K562 (cell line): ENCODE data around the gene GON7. TPM values are rescaled to one million over a fixed set of nuclear protein-coding genes. Genes with fewer than 3 reads are reported as not detected.

ENCODE experiments used
- ATAC-seq: fragments of 200-7000 bp; cut with Tn5 transposase; 3 replicates; pipeline ENCODE4 v1.9.1; 2020; ENCODE audit warnings: moderate library complexity
- BruUV-seq: library from RNA; stranded (reverse); fragments of 400-500 nt; replicated peaks from 2 replicates; lab custom pipeline; 2021; lab: Mats Ljungman, UMichigan
- CTCF ChIA-PET: fragments of 300-600 bp; formaldehyde crosslinking; extraction: SDS; loops from one replicate; lab custom pipeline; 2021; ENCODE audit warnings: low intra/inter-chr PET ratio; lab: Yijun Ruan, JAX
- POLR2A ChIA-PET: fragments of 300-600, 350-650 bp; sonication (Branson Sonifier 250); formaldehyde crosslinking; extraction: SDS; loops from one replicate; lab custom pipeline; 2021; ENCODE audit warnings: antibody characterized with exemption, inconsistent platforms; lab: Yijun Ruan, JAX
- DNase-seq, 4 experiments: peaks; one replicate each; pipeline versions ENCODE4 v3.0.0 to v3.0.0-alpha.2; 2011 to 2018; ENCODE audit warnings: low spot score in 3 of 4, mixed read lengths in 3 of 4; ENCODE audit errors: extremely low read depth in 1 of 4
- FAIRE-seq: peaks from 2 replicates; lab custom pipeline; 2011; peaks lifted over from hg19 to GRCh38; lab: Jason Lieb, UNC
- H2AFZ ChIP-seq: 2 replicates; pipeline ENCODE4 v1.6.0; 2011; ENCODE audit warnings: low read depth, low read length, control low read depth, inconsistent platforms
- H3K27ac ChIP-seq: fragments of 200-600 bp; 3 replicates; pipeline ENCODE4 v1.8.0; 2011; ENCODE audit warnings: low read depth, mild to moderate bottlenecking, control low read depth, inconsistent platforms, low read length, moderate library complexity, mixed read lengths; ENCODE audit errors: extremely low read depth
- H3K27me3 ChIP-seq, 2 experiments: fragments of 300-600 bp in 1 of 2; 2 replicates in 1 of 2; 3 replicates in 1 of 2; pipeline versions ENCODE4 v1.6.0 to v1.8.0; 2011; ENCODE audit warnings: inconsistent platforms in 2 of 2, low read length in 2 of 2, mild to moderate bottlenecking in 1 of 2, mixed read lengths in 1 of 2, moderate library complexity in 1 of 2; ENCODE audit not compliant: control insufficient read depth in 2 of 2, insufficient read depth in 2 of 2
- H3K36me3 ChIP-seq: fragments of 300-600 bp; 3 replicates; pipeline ENCODE4 v1.8.0; 2011; ENCODE audit warnings: mild to moderate bottlenecking, low read length, inconsistent platforms; ENCODE audit not compliant: control insufficient read depth, insufficient read depth
- H3K4me1 ChIP-seq, 2 experiments: fragments of 200-600 bp in 1 of 2; replicated peaks in 1 of 2; 2 replicates in 1 of 2; 3 replicates in 1 of 2; pipeline versions ENCODE4 v1.5.1 to v1.8.0; 2011; ENCODE audit warnings: inconsistent platforms in 2 of 2, low read length in 2 of 2, mild to moderate bottlenecking in 1 of 2, mixed read lengths in 1 of 2, moderate library complexity in 1 of 2; ENCODE audit not compliant: control insufficient read depth in 2 of 2, insufficient read depth in 2 of 2
- H3K4me2 ChIP-seq: 2 replicates; pipeline ENCODE4 v1.6.1; 2011; ENCODE audit warnings: low read length, control low read depth, inconsistent platforms, mixed read lengths; ENCODE audit not compliant: insufficient read depth
- H3K4me3 ChIP-seq: fragments of 200-600 bp; sonication (generic), shearing (Covaris generic); 2 replicates; pipeline ENCODE4 v1.5.1; 2016; ENCODE audit warnings: control low read depth, inconsistent platforms
- H3K79me2 ChIP-seq: fragments of 200-600 bp; 3 replicates; pipeline ENCODE4 v1.8.0; 2011; ENCODE audit warnings: low read length, inconsistent platforms; ENCODE audit not compliant: control insufficient read depth, insufficient read depth
- H3K9ac ChIP-seq, 2 experiments: 2 replicates each; pipeline versions ENCODE4 v1.6.0 to v1.6.1; 2011; ENCODE audit warnings: low read depth in 2 of 2, low read length in 2 of 2, control low read depth in 1 of 2, inconsistent platforms in 1 of 2, mild to moderate bottlenecking in 1 of 2, mixed read lengths in 1 of 2; ENCODE audit not compliant: insufficient read depth in 1 of 2
- H3K9me1 ChIP-seq: one replicate; pipeline ENCODE4 v1.6.0; 2011; ENCODE audit warnings: inconsistent platforms, mild to moderate bottlenecking, low read length, moderate library complexity; ENCODE audit not compliant: control insufficient read depth, insufficient read depth
- H3K9me3 ChIP-seq: replicated peaks from 2 replicates; pipeline ENCODE4 v1.5.1; 2011; ENCODE audit warnings: low read depth, low read length, inconsistent platforms; ENCODE audit not compliant: control insufficient read depth, insufficient read depth
- H4K20me1 ChIP-seq: replicated peaks from 2 replicates; pipeline ENCODE4 v1.6.1; 2011; ENCODE audit warnings: low read length, inconsistent platforms, mixed read lengths; ENCODE audit not compliant: control insufficient read depth, insufficient read depth
- FOXP4 ChIP-seq: sonication (generic); formaldehyde crosslinking; IDR thresholded peaks from 2 replicates; pipeline ENCODE4 v1.8.0; 2022; ENCODE audit warnings: mild to moderate bottlenecking, missing genetic modification reagents, borderline replicate concordance
- ZBTB40 ChIP-seq, 2 experiments: fragments of 450-650 bp in 1 of 2; sonication (generic) in 1 of 2; formaldehyde crosslinking in 1 of 2; IDR thresholded peaks; 2 replicates each; pipeline versions ENCODE4 v1.7.1 to v1.9.0; 2016 to 2022; ENCODE audit warnings: inconsistent platforms in 1 of 2, mild to moderate bottlenecking in 1 of 2, missing genetic modification reagents in 1 of 2
- WGBS: fragments of 100-300 bp; shearing (Covaris generic); methylation state at CpG from one replicate; pipeline ENCODE4 v1.1.6; 2016; ENCODE audit warnings: low coverage, mixed read lengths; ENCODE audit not compliant: insufficient coverage; ENCODE audit errors: missing lambda C conversion rate; 5-methylcytosine and 5-hydroxymethylcytosine counted together
- in situ Hi-C: fragments of 300-500 bp; cut with MboI; formaldehyde crosslinking; loops from 4 replicates; pipeline ENCODE4 v1.15.0; 2018; ENCODE audit warnings: inconsistent platforms, mixed read lengths
- intact Hi-C: fragments of 100-400 bp; cut with micrococcal nuclease; formaldehyde crosslinking; loops from 2 replicates; pipeline ENCODE4 v1.14.2; 2022
- polyA plus RNA-seq, 8 experiments: library from polyadenylated mRNA; depleted of rRNA in 4 of 8; stranded (reverse) in 5 of 8; unstranded in 3 of 8; fragments of >200 nt; fragmentation: Nextera tagmentation in 2 of 8; fragmentation: Illumina TruSeq in 1 of 8; extraction: Ambion mirVana in 2 of 8; extraction: Trizol in 1 of 8; gene quantifications; 2 replicates each; pipeline versions ENCODE4 v1.2.1 to v1.2.3, GENCODE V29; 2011 to 2014; ENCODE audit warnings: inconsistent platforms in 1 of 8, missing spikeins in 1 of 8
- total RNA-seq, 7 experiments: library from RNA; depleted of rRNA in 6 of 7; stranded (reverse); fragments of >200 nt in 6 of 7; fragmentation: Illumina TruSeq in 2 of 7; extraction: Trizol in 2 of 7; gene quantifications; 2 replicates each; pipeline versions ENCODE4 v1.2.1 to v1.2.3, GENCODE V29; 2011 to 2021; ENCODE audit warnings: low replicate concordance in 1 of 7

The GON7 gene
- total and polyA plus RNA-seq, 9 of the 15 experiments (the other 6 are each of a cell fraction or from before 2014, with no cell fraction given) = 13.7 to 34.0 (median 23.9) TPM

GRCh38 chr14:93249128-93249831 is 42.4 kb upstream of the GON7 start:
- H3K79me2 ChIP-seq = no peaks in the 10 kb centered on the region
- ChIA-PET POLR2A (interaction anchor here (1.4 to 1.6 kb wide), 2 partner anchors 13 to 54 kb away, joined by 4 to 5 read pairs; no protein-coding TSS in a partner anchor), CTCF (no interaction called here)
- no peaks in the 10 kb centered on the region for H3K4me1 ChIP-seq
- no peak for ATAC-seq
- H3K36me3 ChIP-seq = peaks cover 34% of the 10 kb centered on the region
- no peak for DNase-seq
- H3K4me2 ChIP-seq = no peak overlapping the region
- H3K9ac ChIP-seq = no peak overlapping the region
- TF ChIP-seq FOXP4 (CRISPR knock-in tag) (no peak), ZBTB40 (IDR thresholded peaks at IDR 0.05) (peak; percentile 77), ZBTB40 (CRISPR knock-in tag; IDR thresholded peaks at IDR 0.05) (no peak)
- H3K27me3 ChIP-seq = no peaks in the 10 kb centered on the region
- no peaks in the 10 kb centered on the region for H3K9me3 ChIP-seq
- 78% methylated on average over 7 of the region's 7 CpGs for WGBS
- no peaks in the 10 kb centered on the region for H3K9me1 ChIP-seq
- in situ Hi-C loops (no loop called here), intact Hi-C loops (no loop called here)
- BruUV-seq = no TSS peak
- no peak for FAIRE-seq
- H3K4me3 ChIP-seq = no peak overlapping the region
- no peak overlapping the region for H2AFZ ChIP-seq
- H3K27ac ChIP-seq = no peak overlapping the region
- no peaks in the 10 kb centered on the region for H4K20me1 ChIP-seq
